ENCODE data around the gene PNMT. TPM values are rescaled to one million over a fixed set of nuclear protein-coding genes. Genes with fewer than 3 reads are reported as not detected.

PNMT gene
- total and polyA plus RNA-seq, 2 of the 4 experiments (the other 2 are of a cell fraction) = not detected

DNA sequence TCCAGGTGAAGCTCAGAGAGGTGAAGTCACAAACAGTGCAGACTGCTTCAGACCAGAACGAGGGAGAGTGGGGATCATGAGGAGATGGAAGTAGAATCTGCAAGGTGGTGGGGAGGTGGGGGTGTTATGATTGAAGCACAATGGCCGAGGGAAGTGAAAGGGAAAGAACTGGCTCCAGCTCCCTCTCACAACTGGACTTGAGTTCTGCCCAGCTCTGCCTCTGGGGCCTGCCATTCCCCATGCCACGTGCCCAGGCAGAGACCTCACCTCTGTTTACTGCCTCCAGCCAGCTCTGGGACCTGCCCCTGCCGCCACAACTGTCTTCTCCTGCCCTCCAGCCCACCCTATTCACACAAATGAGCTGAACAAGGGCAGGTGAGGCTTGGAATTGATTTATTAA, 2.5 kb downstream of the PNMT start:
- no peaks in the 10 kb centered on the region for H3K36me3 ChIP-seq (ENCODE audit: control insufficient read depth, insufficient read depth, low read length)
- H3K9ac ChIP-seq (ENCODE audit: low read depth, low read length) = no peak overlapping the region
- in situ Hi-C loops (cut with MboI; ENCODE audit: low sequenced_read_pairs) = no loop called here
- intact Hi-C loops (cut with micrococcal nuclease) = no loop called here
- H2AFZ ChIP-seq (replicated peaks; ENCODE audit: low read length, poor library complexity) = no peak overlapping the region
- no peak overlapping the region for H4K5ac ChIP-seq (ENCODE audit: low read depth, low read length)
- no peak overlapping the region for H3K4ac ChIP-seq (ENCODE audit: low read depth, low read length)
- 40% methylated on average over 1 of the region's 4 CpGs; no CpG with 5 or more reads in 1 of the 2 experiments for WGBS, 2 experiments (ENCODE audit: extremely low coverage in 2 of 2, insufficient read length in 1 of 2)
- no peak overlapping the region for H3K4me2 ChIP-seq (ENCODE audit: low read depth, low read length)
- no peak overlapping the region for H3K4me3 ChIP-seq (ENCODE audit: insufficient read depth, low read depth, low read length)
- H3K14ac ChIP-seq (replicated peaks; ENCODE audit: low read depth, low read length) = no peak overlapping the region
- H3K23ac ChIP-seq (ENCODE audit: low read depth, low read length) = peak overlapping the region; percentile 66; the same call in 1 of the 2 replicates
- no peak overlapping the region for H2BK120ac ChIP-seq (ENCODE audit: low read depth, low read length)
- H4K20me1 ChIP-seq (ENCODE audit: insufficient read depth, low read length) = no peaks in the 10 kb centered on the region
- H3K79me1 ChIP-seq (ENCODE audit: low read depth in 1 of 2, low read length in 2 of 2) = no peaks in the 10 kb centered on the region
- no peak overlapping the region for H2BK15ac ChIP-seq (ENCODE audit: low read depth, low read length)
- no peak overlapping the region for H2BK5ac ChIP-seq (ENCODE audit: low read depth, low read length, poor library complexity, severe bottlenecking)
- H4K8ac ChIP-seq (ENCODE audit: low read depth in 2 of 2, low read length in 2 of 2) = no peak overlapping the region
- no TSS peak for BruUV-seq (replicated peaks)
- no peak overlapping the region for H3K18ac ChIP-seq (ENCODE audit: low read depth, low read length)
- ChIA-PET POLR2A (ENCODE audit: unreplicated experiment) (no interaction called here), CTCF (interaction anchor here (0.8 to 2.8 kb wide), 4 partner anchors 20 to 123 kb away, joined by 3 to 11 read pairs (median 3); no protein-coding TSS in a partner anchor)
- H2BK20ac ChIP-seq (ENCODE audit: low read depth, low read length) = no peak overlapping the region
- no peak overlapping the region for H4K91ac ChIP-seq (ENCODE audit: insufficient read depth, low read depth, low read length)
- H3K9me1 ChIP-seq (ENCODE audit: insufficient read depth, low read length) = no peaks in the 10 kb centered on the region
- DNase-seq = no peak
- TF ChIP-seq POLR2A (IDR thresholded peaks at IDR 0.05; ENCODE audit: low read depth, low read length) (no peak), RFX5 (IDR thresholded peaks at IDR 0.05; ENCODE audit: low read depth, low read length) (no peak), BHLHE40 (IDR thresholded peaks at IDR 0.05; ENCODE audit: low read depth, low read length) (no peak), CEBPB (IDR thresholded peaks at IDR 0.05; ENCODE audit: low read depth, low read length) (no peak), RAD21 (IDR thresholded peaks at IDR 0.05; ENCODE audit: low read length) (no peak), MXI1 (IDR thresholded peaks at IDR 0.05; ENCODE audit: borderline replicate concordance, low read depth, low read length) (no peak), MAFK (IDR thresholded peaks at IDR 0.05; ENCODE audit: low read depth, low read length) (no peak), RCOR1 (IDR thresholded peaks at IDR 0.05; ENCODE audit: insufficient replicate concordance, low read length) (no peak), SMC3 (IDR thresholded peaks at IDR 0.05; ENCODE audit: low read depth, low read length) (no peak), FOS (IDR thresholded peaks at IDR 0.05; ENCODE audit: low read depth, low read length) (no peak), CHD1 (IDR thresholded peaks at IDR 0.05; ENCODE audit: low read depth, low read length) (no peak), MAZ (IDR thresholded peaks at IDR 0.05; ENCODE audit: borderline replicate concordance, low read depth, low read length) (no peak)
- TF ChIP-seq, protein P1, sequence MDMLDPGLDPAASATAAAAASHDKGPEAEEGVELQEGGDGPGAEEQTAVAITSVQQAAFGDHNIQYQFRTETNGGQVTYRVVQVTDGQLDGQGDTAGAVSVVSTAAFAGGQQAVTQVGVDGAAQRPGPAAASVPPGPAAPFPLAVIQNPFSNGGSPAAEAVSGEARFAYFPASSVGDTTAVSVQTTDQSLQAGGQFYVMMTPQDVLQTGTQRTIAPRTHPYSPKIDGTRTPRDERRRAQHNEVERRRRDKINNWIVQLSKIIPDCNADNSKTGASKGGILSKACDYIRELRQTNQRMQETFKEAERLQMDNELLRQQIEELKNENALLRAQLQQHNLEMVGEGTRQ (IDR thresholded peaks at IDR 0.05; ENCODE audit: low read depth, low read length) = no peak
- TF ChIP-seq, protein P2, sequence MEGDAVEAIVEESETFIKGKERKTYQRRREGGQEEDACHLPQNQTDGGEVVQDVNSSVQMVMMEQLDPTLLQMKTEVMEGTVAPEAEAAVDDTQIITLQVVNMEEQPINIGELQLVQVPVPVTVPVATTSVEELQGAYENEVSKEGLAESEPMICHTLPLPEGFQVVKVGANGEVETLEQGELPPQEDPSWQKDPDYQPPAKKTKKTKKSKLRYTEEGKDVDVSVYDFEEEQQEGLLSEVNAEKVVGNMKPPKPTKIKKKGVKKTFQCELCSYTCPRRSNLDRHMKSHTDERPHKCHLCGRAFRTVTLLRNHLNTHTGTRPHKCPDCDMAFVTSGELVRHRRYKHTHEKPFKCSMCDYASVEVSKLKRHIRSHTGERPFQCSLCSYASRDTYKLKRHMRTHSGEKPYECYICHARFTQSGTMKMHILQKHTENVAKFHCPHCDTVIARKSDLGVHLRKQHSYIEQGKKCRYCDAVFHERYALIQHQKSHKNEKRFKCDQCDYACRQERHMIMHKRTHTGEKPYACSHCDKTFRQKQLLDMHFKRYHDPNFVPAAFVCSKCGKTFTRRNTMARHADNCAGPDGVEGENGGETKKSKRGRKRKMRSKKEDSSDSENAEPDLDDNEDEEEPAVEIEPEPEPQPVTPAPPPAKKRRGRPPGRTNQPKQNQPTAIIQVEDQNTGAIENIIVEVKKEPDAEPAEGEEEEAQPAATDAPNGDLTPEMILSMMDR (conservative IDR thresholded peaks at IDR 0.05; ENCODE audit: low read depth, low read length) = no peak
- TF ChIP-seq, protein P3, sequence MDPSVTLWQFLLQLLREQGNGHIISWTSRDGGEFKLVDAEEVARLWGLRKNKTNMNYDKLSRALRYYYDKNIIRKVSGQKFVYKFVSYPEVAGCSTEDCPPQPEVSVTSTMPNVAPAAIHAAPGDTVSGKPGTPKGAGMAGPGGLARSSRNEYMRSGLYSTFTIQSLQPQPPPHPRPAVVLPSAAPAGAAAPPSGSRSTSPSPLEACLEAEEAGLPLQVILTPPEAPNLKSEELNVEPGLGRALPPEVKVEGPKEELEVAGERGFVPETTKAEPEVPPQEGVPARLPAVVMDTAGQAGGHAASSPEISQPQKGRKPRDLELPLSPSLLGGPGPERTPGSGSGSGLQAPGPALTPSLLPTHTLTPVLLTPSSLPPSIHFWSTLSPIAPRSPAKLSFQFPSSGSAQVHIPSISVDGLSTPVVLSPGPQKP (IDR thresholded peaks at IDR 0.05; ENCODE audit: borderline replicate concordance, low read depth, low read length) = no peak
- H3K27me3 ChIP-seq (ENCODE audit: control insufficient read depth, insufficient read depth, low read length) = peaks cover 44% of the 10 kb centered on the region
- dilution Hi-C loops (cut with HindIII; ENCODE audit: low sequenced_read_pairs, unreplicated experiment) = no loop called here
- no peak overlapping the region for H2AK5ac ChIP-seq (ENCODE audit: low read depth, low read length)
- peaks cover 3% of the 10 kb centered on the region; the same call in 1 of the 2 replicates for H3K4me1 ChIP-seq (ENCODE audit: control insufficient read depth, insufficient read depth, low read length)
- H3K56ac ChIP-seq (ENCODE audit: extremely low read depth, insufficient read depth, low read length) = no peak overlapping the region
- H3K27ac ChIP-seq (ENCODE audit: insufficient read depth, low read length) = no peak overlapping the region
- no peaks in the 10 kb centered on the region for H3K9me3 ChIP-seq (ENCODE audit: control insufficient read depth, insufficient read depth, low read length)
- H2AK9ac ChIP-seq (replicated peaks; ENCODE audit: low read depth, low read length, poor library complexity) = no peak overlapping the region
- no peak for ATAC-seq (ENCODE audit: low read depth)

All from IMR-90 (cell line).